A673 (cell line): ENCODE measurements around the gene MRPS10. TPM values are rescaled to one million over a fixed set of nuclear protein-coding genes. Genes with fewer than 3 reads are reported as not detected.

Experiments used
- BruUV-seq: library from RNA; stranded (reverse); fragments of 400-500 nt; replicated peaks from 2 replicates; lab custom pipeline; 2021; lab: Mats Ljungman, UMichigan
- CTCF ChIA-PET: fragments of 300-600 bp; sonication (Branson Sonifier 250); formaldehyde crosslinking; loops from one replicate; lab custom pipeline; 2022; ENCODE audit warnings: antibody characterized with exemption; lab: Charles Lee
- POLR2A ChIA-PET: fragments of 300-600 bp; sonication (Branson Sonifier 250); formaldehyde crosslinking; loops from one replicate; lab custom pipeline; 2022; ENCODE audit warnings: antibody characterized with exemption; ENCODE audit not compliant: low non-redundant PET; lab: Charles Lee
- DNase-seq: peaks from one replicate; pipeline ENCODE4 v3.0.0-alpha.2; 2015; ENCODE audit warnings: low spot score
- H3K27ac ChIP-seq: fragments of 200-600 bp; sonication (generic); 2 replicates; pipeline ENCODE4 v1.5.1; 2016; ENCODE audit warnings: mixed run types, low read depth, mild to moderate bottlenecking, mixed read lengths, antibody characterized with exemption, low read length; ENCODE audit not compliant: poor library complexity, severe bottlenecking
- H3K27me3 ChIP-seq: fragments of 200-600 bp; sonication (generic); replicated peaks from 2 replicates; pipeline ENCODE4 v1.6.1; 2017; ENCODE audit warnings: mixed run types, low read depth, mild to moderate bottlenecking, mixed read lengths, antibody characterized with exemption, low read length; ENCODE audit not compliant: insufficient read depth, poor library complexity
- H3K36me3 ChIP-seq: fragments of 200-600 bp; sonication (generic); 2 replicates; pipeline ENCODE4 v1.6.1; 2016; ENCODE audit warnings: mixed run types, mild to moderate bottlenecking, mixed read lengths, antibody characterized with exemption, low read length; ENCODE audit not compliant: insufficient read depth, poor library complexity, severe bottlenecking
- H3K4me1 ChIP-seq: fragments of 200-600 bp; sonication (generic); 2 replicates; pipeline ENCODE4 v1.6.1; 2017; ENCODE audit warnings: mixed run types, mild to moderate bottlenecking, mixed read lengths, antibody characterized with exemption, low read length; ENCODE audit not compliant: insufficient read depth, poor library complexity, severe bottlenecking
- H3K4me3 ChIP-seq: fragments of 200-600 bp; sonication (generic); 2 replicates; pipeline ENCODE4 v1.5.1; 2016; ENCODE audit warnings: low read depth, mixed run types, mild to moderate bottlenecking, mixed read lengths, low read length; ENCODE audit not compliant: poor library complexity, severe bottlenecking
- H3K9me3 ChIP-seq: fragments of 200-600 bp; sonication (generic); 2 replicates; pipeline ENCODE4 v1.6.1; 2016; ENCODE audit warnings: mixed run types, low read depth, mild to moderate bottlenecking, mixed read lengths, antibody characterized with exemption, low read length; ENCODE audit not compliant: poor library complexity, severe bottlenecking
- CTCF ChIP-seq: fragments of 300-800, 200-600 bp; sonication (generic); conservative IDR thresholded peaks from 2 replicates; pipeline ENCODE4 v1.5.1; 2017; ENCODE audit warnings: low read depth, mild to moderate bottlenecking, antibody characterized with exemption, low read length, moderate library complexity, mixed read lengths
- EZH2 ChIP-seq: fragments of 200-600 bp; sonication (generic); IDR thresholded peaks from 2 replicates; pipeline ENCODE4 v1.6.1; 2017; ENCODE audit warnings: borderline replicate concordance, low read depth, mild to moderate bottlenecking, mixed read lengths, antibody characterized with exemption, low read length; ENCODE audit not compliant: poor library complexity, severe bottlenecking
- intact Hi-C: fragments of 100-400 bp; cut with micrococcal nuclease; formaldehyde crosslinking; loops from one replicate; pipeline ENCODE4 v1.10.0; 2022; ENCODE audit not compliant: unreplicated experiment
- total RNA-seq: library from RNA; stranded (reverse); gene quantifications from 2 replicates; pipeline ENCODE4 v1.2.3, GENCODE V29; 2021

MRPS10 gene
- total RNA-seq, 1 experiment from 2014 or later: 52.0 TPM

- DNase-seq: no peak
- intact Hi-C loops: no loop called here
- no TSS peak for BruUV-seq
- ChIA-PET CTCF (no interaction called here), POLR2A (no interaction called here)
- H3K4me1 ChIP-seq: peaks cover 18% of the 10 kb centered on the region
- H3K36me3 ChIP-seq: no peaks in the 10 kb centered on the region
- H3K27me3 ChIP-seq: no peaks in the 10 kb centered on the region
- H3K27ac ChIP-seq: no peak overlapping the region
- no peaks in the 10 kb centered on the region for H3K9me3 ChIP-seq
- TF ChIP-seq CTCF: no peak
- no peak for TF ChIP-seq EZH2
- no peak overlapping the region for H3K4me3 ChIP-seq
Measured at GRCh38 chr6:42257614-42258013, 40.0 kb upstream of the MRPS10 start.

GRCh38 chr6:42257063-42257462 is 39.4 kb upstream of the MRPS10 start:
- TF ChIP-seq CTCF (no peak), EZH2 (no peak)
- no peaks in the 10 kb centered on the region for H3K36me3 ChIP-seq
- no peaks in the 10 kb centered on the region for H3K9me3 ChIP-seq
- POLR2A ChIA-PET: no interaction called here
- no peaks in the 10 kb centered on the region for H3K27me3 ChIP-seq
- intact Hi-C loops: no loop called here
- H3K4me1 ChIP-seq: peaks cover 18% of the 10 kb centered on the region
- H3K27ac ChIP-seq: no peak overlapping the region
- BruUV-seq: no TSS peak
- H3K4me3 ChIP-seq: no peak overlapping the region
- no peak for DNase-seq
- CTCF ChIA-PET: no interaction called here

- H3K36me3 ChIP-seq: no peaks in the 10 kb centered on the region
- H3K9me3 ChIP-seq: no peaks in the 10 kb centered on the region
- no peak for TF ChIP-seq CTCF
- no peak for TF ChIP-seq EZH2
- no peak overlapping the region for H3K27ac ChIP-seq
- no peak for DNase-seq
- intact Hi-C loops: no loop called here
- BruUV-seq: no TSS peak
- no peaks in the 10 kb centered on the region for H3K27me3 ChIP-seq
- H3K4me1 ChIP-seq: peaks cover 6% of the 10 kb centered on the region
- no peak overlapping the region for H3K4me3 ChIP-seq
- POLR2A ChIA-PET: no interaction called here
- CTCF ChIA-PET: no interaction called here
Measured at GRCh38 chr6:42255050-42255449, 37.4 kb upstream of the MRPS10 start.
